ENCODE data around the gene SNX30.
"Not testable (repeated sequence)": the region's sequence is repeated elsewhere in the genome, so short reads cannot be mapped to it uniquely, and the experiment has no call there.

GRCh38 chr9:112722749-112723148 is 27.8 kb upstream of the SNX30 start:
- TF ChIP-seq CTCF (conservative IDR thresholded peaks at IDR 0.05; ENCODE audit: low read length); EZH2phosphoT487 (IDR thresholded peaks at IDR 0.05; ENCODE audit: borderline replicate concordance, low read depth, low read length): not testable (repeated sequence)
